Fibroblast of peridontal ligament (primary cell): Measurements from ENCODE around the gene C9orf40.

ENCODE experiments used
- DNase-seq: peaks from one replicate; pipeline ENCODE4 v3.0.0-alpha.2; 2010; ENCODE audit errors: extremely low read depth

The C9orf40 gene, protein sequence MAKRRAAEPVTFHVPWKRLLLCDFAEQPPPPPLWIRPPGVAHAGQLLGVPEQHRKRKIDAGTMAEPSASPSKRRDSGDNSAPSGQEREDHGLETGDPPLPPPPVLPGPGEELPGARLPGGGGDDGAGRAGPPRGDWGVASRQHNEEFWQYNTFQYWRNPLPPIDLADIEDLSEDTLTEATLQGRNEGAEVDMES

DNA sequence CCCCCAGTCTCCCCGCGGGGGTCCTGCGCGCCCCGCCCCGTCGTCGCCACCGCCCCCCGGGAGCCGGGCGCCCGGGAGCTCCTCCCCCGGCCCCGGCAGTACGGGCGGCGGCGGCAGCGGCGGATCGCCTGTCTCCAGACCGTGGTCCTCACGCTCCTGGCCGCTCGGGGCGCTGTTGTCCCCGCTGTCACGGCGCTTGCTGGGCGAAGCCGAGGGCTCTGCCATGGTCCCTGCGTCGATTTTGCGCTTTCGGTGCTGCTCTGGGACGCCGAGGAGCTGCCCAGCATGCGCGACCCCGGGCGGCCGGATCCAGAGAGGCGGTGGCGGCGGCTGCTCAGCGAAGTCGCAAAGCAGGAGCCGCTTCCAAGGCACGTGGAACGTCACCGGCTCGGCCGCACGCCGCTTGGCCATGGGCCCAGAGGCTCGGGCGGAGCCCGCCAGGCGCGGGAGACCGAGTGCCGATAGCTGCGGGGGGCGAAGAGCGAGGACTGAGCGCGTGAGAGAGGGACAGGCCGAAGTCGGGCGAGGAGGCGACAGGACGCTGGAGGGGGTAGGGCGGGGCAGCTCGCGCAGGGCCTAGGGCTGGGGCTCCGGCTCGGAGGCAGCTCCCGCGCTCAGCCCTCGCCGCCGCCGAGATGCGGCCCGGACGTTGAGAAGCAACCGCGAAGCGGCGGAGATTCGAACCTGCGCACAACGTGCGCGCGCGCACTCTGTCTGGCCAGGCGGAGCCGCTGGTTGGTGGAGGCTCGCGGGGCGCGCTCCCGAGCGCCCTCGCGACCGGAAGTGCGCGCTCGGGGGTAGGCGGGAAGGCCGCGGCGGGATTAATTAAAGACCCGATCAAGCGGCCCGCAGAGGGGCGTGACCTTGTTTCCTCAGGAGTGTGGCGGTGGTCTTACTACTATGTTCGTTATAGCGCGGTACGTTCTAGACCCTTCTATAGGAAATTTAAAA lies at the start of gene C9orf40:
TSS of gene C9orf40 (minus strand) at position 712 of the 951 bp plus-strand sequence. CDS start at position 411, 301 bp downstream.
- peak; percentile 77 for DNase-seq

DNA sequence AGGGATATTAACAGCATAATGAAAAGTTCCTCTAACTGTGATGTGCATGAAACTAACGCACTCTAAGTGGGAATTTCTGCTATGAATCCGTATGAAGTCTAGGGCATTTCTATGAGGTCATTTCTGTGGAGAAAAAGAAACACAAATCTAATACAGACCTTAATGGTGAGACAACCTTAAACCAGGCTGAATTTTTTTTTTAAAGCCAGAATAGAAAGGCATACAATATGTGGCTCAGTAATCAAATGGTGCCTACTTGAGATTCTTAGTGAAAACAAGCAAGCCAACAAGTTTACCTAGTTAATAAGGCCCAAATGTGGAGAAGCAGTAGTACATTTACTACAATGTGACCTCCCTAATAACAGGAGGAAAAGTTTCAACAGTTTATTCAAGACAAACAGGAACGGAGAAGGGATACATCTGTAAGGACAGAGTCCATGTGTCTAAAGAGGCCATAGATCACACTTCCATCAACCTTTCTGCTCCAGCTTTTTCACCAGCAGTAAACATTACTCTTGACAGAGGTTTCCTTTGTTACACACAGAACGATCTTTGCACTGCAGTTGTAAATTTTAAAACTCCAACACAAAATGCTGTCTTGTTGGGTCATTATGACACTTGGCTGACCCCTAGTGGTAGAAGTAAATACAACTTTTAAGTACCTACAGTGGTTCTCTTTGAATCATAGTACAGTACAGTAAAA lies 49.2 kb upstream of the C9orf40 start:
- DNase-seq, result peak; percentile 96

DNA sequence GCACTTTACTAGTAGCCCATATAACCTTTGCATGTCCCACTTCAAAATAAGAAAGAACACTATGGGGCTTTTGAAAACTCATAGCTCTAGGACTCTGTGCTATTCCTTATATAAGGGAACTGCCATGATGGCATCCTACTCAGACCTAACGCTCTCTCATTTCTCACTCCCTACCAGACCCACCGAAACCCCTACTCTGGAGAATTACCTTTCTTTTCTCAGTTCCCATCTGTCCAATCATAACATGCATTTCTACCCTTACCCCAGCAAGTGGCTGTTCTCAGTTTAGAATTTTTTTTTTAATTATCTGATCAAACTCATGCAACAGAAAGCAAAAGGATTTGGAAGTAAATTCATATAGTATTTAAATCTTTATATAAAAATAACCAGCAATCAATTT lies 48.1 kb upstream of the C9orf40 start:
- DNase-seq, result no peak

DNA sequence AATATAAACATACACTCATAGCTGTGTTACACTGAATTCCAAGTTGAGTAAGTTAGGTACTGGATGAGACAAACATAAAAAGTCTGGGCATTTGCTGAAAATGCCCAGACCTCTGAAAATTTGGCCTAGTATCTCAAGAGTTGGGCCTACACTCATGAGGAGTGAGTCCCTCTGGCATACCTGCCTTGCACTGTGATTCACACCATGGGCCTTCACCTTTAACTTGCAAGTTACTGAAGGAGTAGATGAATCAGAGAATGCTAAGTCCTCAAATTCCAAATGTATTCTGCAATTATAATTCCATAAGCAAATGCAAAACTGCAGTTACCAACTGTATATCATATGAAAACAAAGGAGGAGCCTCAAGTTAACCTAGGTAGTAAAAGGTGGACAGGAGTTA lies 32.3 kb upstream of the C9orf40 start:
- no peak for DNase-seq

DNA sequence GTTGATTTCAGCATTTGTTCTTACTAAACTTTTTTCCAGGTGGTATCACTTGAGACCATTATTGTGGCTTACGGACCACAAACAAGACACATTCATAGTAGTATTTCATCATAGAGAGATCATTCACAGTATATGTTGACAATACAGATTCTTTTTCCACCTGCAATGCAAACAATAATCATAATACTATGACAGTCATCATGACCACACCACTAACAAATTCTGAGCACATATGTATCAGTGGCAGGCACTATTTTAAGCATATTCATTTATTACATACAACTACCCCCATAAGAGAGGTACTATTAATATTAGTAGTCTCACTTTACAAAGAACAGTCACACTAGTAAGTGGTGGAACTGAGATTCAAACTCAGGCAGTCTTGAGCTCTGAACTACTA lies 31.0 kb upstream of the C9orf40 start:
- no peak for DNase-seq

DNA sequence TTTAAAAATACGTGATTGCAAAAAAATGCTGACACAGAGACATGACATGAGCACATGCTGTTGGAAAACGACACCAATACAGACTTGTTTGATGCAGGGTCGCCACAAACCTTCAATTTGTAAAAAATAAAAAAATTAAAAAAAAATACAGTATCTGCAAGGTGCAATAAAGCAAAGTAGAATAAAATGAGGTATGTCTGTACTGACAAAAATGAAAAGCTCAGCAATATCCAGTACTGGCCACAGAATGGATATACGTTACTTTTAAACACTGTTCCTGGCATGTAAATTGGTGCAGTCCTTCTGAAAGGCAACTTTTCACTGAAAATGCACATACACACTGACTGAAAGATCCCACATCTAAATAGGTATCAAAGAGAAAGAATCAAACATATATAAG lies 27.1 kb upstream of the C9orf40 start:
- DNase-seq, result no peak

DNA sequence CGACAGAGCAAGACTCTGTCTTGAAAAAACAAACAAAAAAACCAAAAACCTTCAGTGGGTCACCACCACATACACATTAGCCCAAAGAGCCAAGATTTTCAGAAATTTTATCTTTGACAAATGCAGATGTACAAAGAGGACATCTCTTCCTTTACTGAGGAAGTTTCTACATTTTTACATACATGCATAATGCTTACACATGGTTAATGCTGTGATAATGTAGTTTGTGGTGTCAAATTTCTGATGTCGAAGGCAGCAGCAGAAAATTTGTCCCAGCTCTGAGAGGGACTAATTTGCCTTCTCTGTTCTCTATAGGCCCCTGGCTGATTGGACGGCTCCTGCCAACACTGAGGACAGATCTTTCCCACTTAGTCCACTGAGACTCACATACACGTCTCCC lies 24.6 kb upstream of the C9orf40 start:
- DNase-seq, result no peak

DNA sequence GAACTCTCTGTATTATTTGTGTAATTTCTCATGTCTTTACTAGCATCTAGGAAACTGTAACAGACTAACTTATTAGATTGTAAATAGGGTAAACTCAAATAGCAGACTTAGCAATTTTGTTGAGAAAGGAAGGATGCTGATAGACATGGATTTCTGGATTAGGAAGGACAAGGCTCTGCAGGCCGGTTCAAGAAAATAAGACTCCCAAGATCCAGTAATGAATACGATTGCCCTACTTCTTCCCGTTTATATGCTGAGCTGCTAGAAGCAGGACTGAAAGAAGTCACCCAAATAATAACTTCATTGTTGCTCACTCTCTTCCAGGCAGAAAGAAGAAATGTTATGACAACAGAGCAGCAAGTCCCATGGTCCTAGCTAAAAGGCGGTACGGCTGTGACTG lies 22.8 kb upstream of the C9orf40 start:
- no peak for DNase-seq

DNA sequence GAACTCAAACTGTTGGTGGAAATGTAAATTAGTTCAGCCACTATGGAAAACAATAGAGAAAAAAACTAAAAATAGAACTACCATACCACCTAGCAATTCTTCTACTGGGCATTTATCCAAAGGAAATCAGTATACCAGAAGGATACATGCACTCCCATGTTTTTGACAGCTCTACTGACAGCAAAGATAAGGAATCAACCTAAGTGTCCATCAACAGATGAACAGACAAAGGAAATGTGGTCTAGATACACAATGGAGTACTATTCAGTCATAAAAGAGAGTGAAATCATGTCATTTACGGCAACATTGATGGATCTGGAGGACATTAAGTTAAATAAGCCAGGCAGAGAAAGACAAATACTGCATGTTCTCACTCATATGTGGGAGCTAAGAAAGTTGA lies 21.8 kb upstream of the C9orf40 start:
- no peak for DNase-seq

DNA sequence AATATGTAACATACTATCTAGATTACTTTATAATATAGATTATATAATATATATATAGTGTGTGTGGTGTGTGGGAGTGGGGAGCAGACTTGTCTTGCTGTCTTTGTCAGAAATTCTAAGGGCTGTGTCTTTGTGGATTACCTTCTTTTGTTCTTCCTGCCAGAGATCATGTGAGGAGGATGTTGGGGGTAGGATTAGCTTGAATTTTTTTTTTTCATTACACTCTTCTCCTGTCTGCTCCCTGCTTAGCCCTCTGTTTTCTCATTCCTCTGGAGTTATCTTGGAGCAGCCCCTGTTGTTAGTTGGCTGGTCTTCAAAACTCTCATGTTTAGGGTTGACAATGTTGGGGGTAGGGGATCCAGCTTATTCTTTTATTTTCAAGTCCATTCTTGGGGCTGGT lies 21.0 kb upstream of the C9orf40 start:
- no peak for DNase-seq

DNA sequence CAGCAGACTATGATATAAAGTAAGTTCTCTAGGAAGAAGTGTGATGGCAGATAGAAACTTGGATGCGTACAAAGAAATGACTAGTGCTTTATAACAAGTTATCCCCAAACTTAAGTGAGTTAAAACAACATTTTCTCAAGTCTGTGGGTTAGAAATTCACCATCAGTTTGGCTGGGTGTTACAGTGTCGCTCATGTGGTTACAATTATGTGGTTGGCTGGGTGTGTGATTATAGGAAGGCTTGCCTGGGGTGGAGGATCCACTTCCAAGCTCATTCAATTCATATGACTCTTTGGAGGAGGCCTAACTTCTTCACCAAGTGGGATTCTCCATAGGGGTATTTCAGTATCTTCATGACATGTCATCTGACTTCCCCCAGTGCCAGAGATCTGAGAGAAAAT lies 10.3 kb upstream of the C9orf40 start:
- DNase-seq, result peak; percentile 33

DNA sequence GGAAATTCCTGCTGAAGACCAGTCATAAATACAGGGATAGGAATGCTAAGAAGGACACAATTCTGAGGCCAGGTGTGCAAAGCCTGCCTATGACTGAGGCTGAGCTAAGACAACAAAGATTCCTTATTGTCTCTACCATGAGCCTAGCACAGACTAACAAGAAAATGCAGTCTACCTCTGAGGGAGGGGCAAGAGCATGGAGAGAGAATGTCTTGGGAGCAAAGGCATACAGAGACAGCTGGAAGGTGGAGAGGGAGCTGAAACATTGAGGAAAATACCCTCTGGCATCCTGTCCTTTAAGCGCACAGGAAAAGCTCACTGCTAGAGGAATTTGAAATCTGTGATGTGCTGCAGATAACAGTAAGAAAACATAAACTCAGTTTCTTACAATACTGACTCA lies 8.8 kb upstream of the C9orf40 start:
- no peak for DNase-seq

DNA sequence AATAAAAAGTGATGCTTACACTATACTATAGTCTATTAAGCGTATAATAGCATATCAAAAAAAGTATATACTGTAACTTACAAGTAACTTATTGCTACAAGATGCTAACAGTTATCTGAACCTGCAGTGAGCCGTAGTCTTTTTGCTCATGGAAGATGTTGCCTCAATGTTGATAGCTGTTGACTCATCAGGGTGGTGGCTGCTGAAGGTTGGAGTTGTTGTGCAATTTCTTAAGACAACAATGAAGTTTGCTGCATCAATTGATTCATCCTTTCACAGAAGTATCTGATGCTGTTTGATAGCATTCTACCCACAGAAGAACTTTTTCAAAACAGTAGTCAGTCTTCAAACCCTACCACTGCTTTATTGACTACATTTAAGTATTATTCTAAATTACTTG lies 7.8 kb upstream of the C9orf40 start:
- peak; percentile 65 for DNase-seq

DNA sequence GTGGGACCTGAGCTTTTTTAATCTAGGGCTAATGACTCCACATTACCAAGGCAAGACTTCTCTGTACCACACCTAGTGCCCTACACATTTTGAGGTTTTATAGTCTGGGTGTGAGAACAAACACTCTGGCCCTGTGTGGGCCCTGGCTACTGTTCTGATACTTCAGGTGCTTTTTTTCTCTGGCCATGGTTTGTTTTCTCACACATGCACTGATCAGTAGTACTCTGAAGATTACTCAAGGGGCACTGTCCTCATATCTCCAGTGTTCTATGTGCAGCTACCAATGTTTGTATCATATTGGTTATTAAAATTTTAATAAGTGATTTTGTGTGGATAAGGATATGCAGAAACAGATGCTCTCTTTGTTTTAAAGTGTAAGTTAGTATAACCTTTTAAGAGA lies 5.9 kb upstream of the C9orf40 start:
- no peak for DNase-seq

DNA sequence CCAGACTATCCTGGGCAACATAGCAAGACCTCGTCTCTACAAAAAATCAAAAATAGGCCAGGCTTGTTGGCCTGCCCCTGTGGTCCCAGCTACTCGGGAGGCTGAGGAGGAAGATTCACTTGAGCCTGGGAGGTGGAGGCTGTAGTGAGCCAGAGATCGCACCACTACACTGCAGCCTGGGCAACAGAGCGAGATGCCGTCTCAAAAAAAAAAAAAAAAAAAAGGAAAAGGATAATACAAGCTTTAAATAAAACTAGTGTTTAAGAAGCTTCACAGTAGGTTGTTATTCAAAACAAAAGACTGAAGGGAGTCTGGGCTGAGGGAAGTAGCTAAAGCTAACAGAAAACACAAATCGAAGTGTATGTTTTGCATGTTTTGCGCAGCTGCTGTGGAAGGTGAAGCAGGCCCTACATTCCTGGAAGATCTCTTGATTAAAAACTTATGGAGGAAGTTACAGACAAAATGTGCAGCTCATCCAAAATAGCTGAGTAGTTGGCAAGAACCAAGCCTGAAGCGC lies 581 bp upstream of the C9orf40 start:
- DNase-seq, result peak; percentile 36

DNA sequence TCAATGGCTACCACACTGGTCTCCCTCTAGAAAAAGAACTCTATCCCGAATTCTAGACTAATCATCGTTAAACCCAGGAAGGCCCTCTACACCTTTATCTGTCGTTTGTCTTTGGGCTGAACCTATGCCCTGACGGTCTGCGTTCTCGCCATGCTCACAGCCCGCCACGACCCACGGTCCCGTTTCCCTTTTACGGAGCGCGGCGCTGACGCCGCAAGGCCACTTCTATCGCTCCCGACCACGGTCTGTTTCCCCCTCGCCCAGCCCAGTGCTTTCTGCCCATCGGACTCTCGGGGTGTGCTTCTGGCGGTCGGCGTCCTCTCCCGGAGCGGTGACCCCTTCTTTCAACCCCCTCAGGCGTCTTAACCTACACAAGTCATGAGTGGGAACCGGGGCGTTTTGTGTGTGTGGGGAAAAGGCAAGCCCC lies 974 bp downstream of the C9orf40 start:
- peak; percentile 22 for DNase-seq

DNA sequence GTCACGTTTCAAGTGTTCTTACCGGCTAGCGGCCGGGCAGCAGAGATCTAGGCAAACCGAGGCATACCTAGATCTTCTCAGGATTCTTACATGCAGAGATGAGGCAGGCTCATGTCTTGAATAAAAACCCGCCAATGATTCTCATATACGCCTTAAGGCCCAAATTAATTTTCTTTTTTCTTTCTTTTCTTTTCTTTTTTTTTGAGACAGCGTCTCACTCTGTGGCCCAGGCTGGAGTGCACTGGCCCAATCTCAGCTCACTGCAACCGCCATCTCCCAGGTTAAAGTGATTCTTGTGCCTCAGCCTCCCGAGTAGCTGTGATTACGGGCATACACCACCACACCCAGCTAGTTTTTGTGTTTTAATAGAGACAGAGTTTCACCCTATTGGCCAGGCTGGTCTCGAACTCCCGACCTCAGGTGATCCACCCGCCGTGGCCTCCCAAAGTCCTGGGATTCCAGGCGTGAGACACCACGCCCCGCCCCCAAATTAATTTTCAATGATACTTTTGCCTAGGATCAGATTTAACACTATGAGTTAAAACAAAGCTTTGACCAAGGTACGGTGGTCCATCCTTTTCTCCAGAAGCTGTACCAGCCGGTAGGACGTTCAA lies 1.5 kb downstream of the C9orf40 start:
- no peak for DNase-seq

DNA sequence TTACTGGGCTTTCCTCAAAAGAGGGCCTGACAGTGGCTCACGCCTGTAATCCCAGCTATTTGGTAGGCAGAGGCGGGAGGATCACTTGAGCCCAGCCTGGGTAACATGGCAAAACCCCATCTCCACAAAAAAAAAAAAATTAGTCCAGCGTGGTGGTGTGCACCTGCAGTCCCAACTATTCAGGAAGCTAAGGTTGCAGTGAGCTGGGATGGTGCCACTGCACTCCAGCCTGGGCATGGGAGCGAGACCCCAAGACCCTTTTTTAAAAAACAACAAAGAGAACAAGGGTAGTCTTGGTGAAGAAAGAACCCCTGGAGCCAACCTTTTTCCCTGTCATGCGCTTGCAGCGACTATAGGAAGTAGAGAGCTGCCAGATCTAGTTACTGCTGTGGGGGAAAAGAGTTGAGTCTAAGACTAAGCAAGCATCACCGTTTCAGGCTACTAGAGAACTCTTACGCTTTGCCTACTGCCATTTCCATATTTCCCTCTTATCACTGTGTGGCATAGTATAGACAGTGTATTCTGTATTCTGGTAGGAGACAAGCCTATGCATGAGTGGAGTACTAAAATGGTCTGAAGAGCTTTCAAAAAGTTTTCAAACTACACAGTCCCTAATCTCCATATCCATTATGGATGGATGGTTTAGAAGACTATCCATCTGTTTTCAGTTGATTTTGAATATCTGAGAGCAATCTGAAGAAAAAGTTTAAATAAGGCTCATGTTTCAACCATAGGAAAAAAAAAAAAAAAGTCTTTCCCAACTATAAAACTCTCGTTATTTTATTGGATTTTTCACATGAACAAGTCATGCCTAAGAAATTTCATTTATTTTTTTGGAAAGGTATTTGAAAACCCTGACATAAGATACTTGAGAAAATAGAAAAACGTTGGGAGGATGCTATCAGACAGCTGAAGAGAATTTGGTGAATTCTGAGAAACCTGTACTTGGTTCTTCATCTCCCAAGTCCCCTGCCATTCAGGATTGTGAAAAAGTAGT lies 2.6 kb downstream of the C9orf40 start:
- DNase-seq, result peak; percentile 48

DNA sequence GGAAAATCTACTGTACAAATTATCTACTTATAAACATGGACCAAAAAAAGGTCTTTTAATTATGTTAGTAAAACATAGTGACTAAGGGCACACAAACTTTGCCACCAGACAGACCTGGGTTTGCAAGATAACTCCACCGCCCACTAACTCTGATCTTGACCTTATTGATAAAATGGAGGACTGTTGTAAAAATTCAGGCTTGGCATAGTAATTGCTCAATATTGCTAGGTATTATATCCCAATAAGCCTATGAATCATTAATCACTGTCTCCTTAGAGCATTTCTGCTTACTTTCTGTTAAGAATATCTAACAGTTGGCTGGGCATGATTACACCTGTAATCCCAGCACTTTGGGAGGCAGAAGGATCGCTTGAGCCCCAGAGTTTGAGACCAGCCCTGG lies 3.8 kb downstream of the C9orf40 start:
- no peak for DNase-seq

DNA sequence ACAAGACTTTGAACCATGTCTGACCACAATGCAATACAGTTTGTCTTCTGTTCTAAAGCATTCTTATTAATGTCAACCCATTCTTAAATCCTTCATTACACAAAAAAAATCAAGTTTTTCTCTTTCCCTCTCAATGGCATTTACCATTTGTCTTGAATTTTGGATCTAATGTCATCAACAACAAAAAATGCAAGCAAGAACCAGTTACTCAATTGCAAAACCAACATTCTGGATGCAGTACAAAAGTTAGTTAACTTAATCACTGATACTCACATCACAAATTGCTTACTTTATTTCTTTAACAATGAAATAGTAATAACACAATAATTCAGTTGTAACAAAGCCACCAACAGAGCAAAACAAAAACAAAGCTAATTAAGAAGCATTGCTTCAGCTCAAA lies 6.0 kb downstream of the C9orf40 start:
- peak; percentile 64 for DNase-seq

DNA sequence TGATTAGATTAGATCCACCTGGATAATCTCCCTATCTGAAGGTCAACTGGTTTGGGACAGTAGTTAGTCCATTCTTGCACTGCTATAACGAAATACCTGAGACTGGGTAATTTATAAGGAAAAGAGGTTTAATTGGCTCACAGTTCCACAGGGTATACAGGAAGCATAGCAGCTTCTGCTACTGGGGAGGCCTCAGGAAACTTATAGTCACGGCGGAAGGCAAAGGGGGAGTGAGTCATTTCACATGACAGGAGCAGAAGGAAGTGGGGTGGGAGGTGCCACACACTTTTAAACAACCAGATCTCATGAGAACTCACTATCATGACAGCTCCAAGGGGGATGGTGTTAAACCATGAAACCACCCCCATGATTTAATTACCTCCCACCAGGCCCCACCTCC lies 9.9 kb downstream of the C9orf40 start:
- no peak for DNase-seq
